ENCODE data around the gene CDR2L.
A peak's percentile ranks its signal among the peaks of the same experiment; 100 is the strongest.

The CDR2L gene

DNA sequence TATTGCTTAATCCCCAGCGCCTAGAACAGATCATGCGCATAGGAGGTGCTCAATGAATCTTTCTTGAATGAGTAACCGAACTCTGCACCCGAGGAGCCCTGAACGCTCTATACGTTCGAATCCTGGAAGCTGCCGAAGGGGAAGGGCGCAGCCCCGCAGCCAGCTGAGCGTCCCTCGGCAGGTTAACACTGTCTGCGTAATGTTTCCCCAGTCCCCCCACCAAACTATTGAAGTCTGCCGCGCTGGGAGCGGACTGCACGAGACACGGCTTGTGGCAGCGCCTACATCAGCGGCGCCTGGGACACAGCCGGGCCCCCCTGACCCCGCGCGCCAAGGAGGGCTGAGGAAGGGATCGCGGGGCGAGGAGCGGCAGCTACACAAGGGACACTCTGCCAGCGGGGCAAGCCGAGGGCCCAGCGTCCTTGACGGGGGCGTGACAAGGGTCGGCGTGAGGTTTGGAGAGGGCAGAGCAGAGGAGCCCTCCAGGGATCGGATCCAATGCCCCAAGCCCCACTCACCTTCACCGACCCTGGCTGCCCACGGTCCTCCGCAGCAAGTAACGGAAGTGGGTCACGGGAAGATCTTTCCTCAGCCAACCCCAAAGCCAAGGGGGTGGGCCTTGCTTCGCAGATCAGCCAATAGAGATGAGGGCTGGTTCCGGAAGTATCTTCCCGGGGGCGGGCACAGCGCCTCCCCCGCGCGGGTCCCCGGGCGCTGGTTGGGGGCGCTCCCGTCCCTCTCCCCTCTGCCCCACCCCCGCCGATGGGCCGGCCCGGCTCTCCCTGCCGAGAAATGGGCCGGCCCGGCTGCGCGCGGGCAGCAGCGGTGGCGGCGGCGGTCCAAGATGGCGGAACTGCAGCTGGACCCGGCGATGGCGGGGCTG lies 59.2 kb downstream of the CDR2L start, which contains the start of the genes ATP5PD and KCTD2:
Gene ATP5PD (minus strand): TSS at position 563 of the 883 bp plus-strand sequence. CDS start 4,319 bp downstream, outside the sequence.
Gene KCTD2 (plus strand): TSS at position 819 of the 883 bp plus-strand sequence. CDS start 26 bp downstream, at position 845.
- peak; percentile 90 for DNase-seq

DNA sequence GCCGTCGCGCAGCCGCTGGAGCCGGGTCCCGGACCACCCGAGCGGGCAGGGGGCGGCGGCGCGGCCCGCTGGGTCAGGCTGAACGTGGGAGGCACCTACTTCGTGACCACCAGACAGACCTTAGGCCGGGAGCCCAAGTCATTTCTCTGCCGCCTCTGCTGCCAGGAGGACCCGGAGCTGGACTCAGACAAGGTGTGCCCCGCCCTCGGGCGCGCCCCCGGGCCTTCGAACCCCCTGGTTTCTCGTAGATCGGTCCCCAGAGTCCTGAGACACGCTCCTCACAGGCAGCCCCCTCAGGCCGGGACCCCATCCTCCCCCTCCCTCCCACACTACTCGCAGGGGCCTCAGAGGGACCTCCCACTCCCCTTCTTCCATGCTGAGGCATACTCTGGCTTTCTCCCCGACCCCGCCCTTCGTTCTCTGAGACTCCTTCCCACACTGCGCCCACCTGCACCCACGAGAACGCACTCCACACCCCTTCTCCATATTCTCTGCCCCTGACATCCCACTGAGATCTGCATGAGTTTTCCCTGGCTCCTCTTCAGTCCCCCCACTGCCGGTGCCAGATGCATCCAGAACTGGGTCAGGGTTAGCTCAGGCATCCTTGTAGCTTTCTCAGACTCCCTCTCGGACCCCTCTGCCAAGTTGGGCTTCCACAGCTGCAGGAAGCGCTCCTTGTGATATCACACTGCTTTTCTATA lies 60.1 kb downstream of the CDR2L start:
- peak; percentile 2 for DNase-seq

DNA sequence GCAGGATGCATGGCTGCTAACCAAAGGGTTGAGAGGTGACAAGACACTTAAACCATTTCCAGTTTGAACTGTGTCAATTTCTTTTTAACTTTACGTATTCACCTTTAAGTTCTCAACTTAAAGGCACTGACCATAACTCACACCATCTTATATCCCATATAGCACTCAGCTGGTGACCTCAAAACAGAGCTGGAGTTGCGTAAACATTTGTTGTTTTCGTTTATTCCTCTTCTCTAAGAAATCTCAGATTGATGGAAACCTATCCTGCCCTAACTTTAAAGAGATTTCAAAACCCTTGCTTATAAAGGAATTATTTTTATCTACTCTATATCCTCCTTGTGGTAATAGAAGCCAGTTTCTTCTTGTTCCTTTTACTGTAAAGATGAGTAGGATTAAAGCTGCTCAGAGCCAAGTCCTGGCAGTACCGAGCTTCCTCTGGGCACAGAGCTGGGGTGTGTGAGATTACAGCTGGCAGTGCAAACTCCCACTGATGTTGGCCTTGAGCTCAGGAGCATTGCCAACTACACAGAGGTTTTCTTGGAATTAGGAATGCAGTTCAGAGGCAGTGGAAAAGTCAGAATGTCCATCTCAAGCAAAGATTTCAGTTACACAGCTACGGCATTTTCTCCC lies 60.9 kb downstream of the CDR2L start:
- DNase-seq: no peak

DNA sequence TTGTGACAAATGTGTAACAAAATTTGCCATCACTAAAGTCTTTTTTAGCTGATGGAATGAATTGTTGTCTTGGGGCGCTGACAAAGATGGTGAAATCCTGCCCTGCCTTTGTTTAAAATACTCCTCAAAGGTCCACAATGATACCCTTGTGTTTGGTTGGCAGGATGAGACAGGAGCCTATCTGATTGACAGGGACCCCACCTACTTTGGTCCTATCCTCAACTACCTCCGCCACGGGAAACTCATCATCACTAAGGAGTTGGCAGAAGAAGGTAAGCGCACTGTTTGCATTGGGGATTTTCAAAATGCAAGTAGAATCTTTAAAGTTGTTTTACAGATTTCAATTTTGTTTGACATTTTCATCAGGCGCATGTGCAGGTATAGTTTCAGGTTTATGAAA lies 61.6 kb downstream of the CDR2L start:
- no peak for DNase-seq

DNA sequence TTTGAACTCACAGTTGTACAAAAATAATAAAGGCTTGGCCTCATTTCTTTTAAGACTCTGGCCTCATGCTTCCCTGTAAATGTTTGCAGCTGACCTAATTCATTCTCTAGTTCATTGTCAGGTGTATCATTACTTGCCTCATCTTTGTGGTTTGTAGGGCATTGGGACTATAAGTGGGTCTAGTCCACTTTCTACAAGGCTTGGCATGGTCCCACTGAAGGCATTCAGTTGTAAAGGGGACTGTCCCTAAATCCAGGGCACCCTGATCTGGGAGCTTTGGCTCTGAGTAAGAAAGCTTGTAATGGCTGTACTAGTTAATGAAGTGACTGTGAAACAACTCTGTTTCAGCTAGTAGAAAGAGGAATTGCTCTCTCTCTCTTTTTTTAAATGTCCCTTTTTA lies 62.3 kb downstream of the CDR2L start:
- DNase-seq: no peak

DNA sequence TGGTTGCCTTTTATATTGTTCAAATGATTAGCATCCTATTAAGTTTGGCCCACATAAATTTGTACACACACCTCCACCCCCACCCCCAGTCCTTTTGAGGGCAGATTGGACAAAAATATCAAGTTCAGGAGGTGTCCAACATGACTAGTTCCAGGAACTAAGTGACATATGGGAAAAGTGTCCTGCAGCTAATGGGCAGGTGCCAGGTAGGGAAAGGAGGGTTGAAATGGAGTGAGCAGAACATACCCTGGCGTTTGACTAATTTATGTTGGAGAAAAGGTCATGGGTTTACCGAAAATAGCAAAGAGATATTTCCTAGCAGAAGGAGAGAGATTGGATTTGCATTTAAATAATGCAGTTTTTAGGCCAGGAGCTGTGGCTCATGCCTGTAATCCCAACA lies 64.5 kb downstream of the CDR2L start:
- no peak for DNase-seq
